Spleen (tissue), 11 donors: ENCODE data around the gene PALLD. TPM values are rescaled to one million over a fixed set of nuclear protein-coding genes. Genes with fewer than 3 reads are reported as not detected.
A peak's percentile ranks its signal among the peaks of the same experiment; 100 is the strongest.

Source experiments
- DNase-seq: peaks from one replicate; pipeline ENCODE4 v3.0.0-alpha.2; 2020
- H3K27ac ChIP-seq, 8 donors: fragments of 200-600 bp; sonication (generic) in 7 of 8; 1 replicate in 4 of 8; 2 replicates in 4 of 8; pipeline versions ENCODE4 v1.5.0 to v1.8.0; 2016 to 2021; ENCODE audit warnings: inconsistent platforms in 4 of 8, mild to moderate bottlenecking in 4 of 8, moderate library complexity in 1 of 8
- H3K27me3 ChIP-seq, 7 donors: fragments of 200-600 bp; sonication (generic) in 6 of 7; replicated peaks in 1 of 7; 1 replicate in 4 of 7; 2 replicates in 3 of 7; pipeline versions ENCODE4 v1.5.0 to v1.8.0; 2016 to 2021; ENCODE audit warnings: inconsistent platforms in 3 of 7, mild to moderate bottlenecking in 1 of 7
- H3K36me3 ChIP-seq, 6 donors: fragments of 200-600 bp; sonication (generic) in 5 of 6; 1 replicate in 4 of 6; 2 replicates in 2 of 6; pipeline versions ENCODE4 v1.5.0 to v1.8.0; 2016 to 2021; ENCODE audit warnings: inconsistent platforms in 2 of 6
- H3K4me1 ChIP-seq, 6 donors: fragments of 200-600 bp; sonication (generic) in 5 of 6; 1 replicate in 3 of 6; 2 replicates in 3 of 6; pipeline versions ENCODE4 v1.5.0 to v1.8.0; 2016 to 2021; ENCODE audit warnings: inconsistent platforms in 3 of 6
- H3K4me3 ChIP-seq, 8 donors: fragments of 200-600 bp; sonication (generic) in 7 of 8; 1 replicate in 4 of 8; 2 replicates in 4 of 8; pipeline versions ENCODE4 v1.5.0 to v1.8.0; 2016 to 2021; ENCODE audit warnings: inconsistent platforms in 4 of 8, mild to moderate bottlenecking in 4 of 8, moderate library complexity in 2 of 8
- H3K9me3 ChIP-seq, 8 donors: fragments of 200-600 bp; sonication (generic) in 7 of 8; 1 replicate in 4 of 8; 2 replicates in 4 of 8; pipeline versions ENCODE4 v1.5.0 to v1.8.0; 2016 to 2021; ENCODE audit warnings: inconsistent platforms in 4 of 8
- CTCF ChIP-seq, 11 experiments: fragments of 200-600 bp in 7 of 11; fragments of 450-650 bp in 4 of 11; sonication (generic) in 4 of 11; IDR thresholded peaks in 8 of 11; conservative IDR thresholded peaks in 3 of 11; 1 replicate in 7 of 11; 2 replicates in 4 of 11; pipeline versions ENCODE4 v1.4.0 to v1.8.0; 2016 to 2021; ENCODE audit warnings: antibody characterized with exemption in 11 of 11, inconsistent platforms in 4 of 11, mild to moderate bottlenecking in 1 of 11
- POLR2A ChIP-seq, 3 donors: fragments of 450-650 bp; IDR thresholded peaks; one replicate each; pipeline ENCODE4 v1.5.1; 2017; ENCODE audit warnings: antibody characterized with exemption in 3 of 3, mild to moderate bottlenecking in 1 of 3
- POLR2AphosphoS5 ChIP-seq, 3 donors: sonication (generic); formaldehyde crosslinking; IDR thresholded peaks; one replicate each; pipeline ENCODE4 v1.5.1; 2017; ENCODE audit warnings: antibody characterized with exemption in 3 of 3
- WGBS, 5 donors: extraction: QIAGEN DNeasy Blood & Tissue Kit in 3 of 5; methylation state at CpG; one replicate each; pipeline versions ENCODE4 v1.1.5 to v1.1.7; 2013 to 2018; 5-methylcytosine and 5-hydroxymethylcytosine counted together
- intact Hi-C: fragments of 100-400 bp; cut with DNase I; formaldehyde crosslinking; loops from one replicate; pipeline ENCODE4 v1.15.0; 2023; ENCODE audit warnings: low total_unique reads
- polyA plus RNA-seq, 3 donors: library from polyadenylated mRNA; stranded (reverse); fragments of 200-250 nt; gene quantifications; one replicate each; pipeline ENCODE4 v1.2.1, GENCODE V29; 2013
- total RNA-seq, 7 donors: library from RNA; depleted of rRNA in 3 of 7; stranded (reverse); fragments of >200 nt in 3 of 7; fragmentation: NEBNext Ultra II Directional in 4 of 7; extraction: Animal tissue kit (Norgen Biotek cat#: 25700) in 4 of 7; gene quantifications; one replicate each; pipeline versions ENCODE4 v1.1.0 to v1.2.1, GENCODE V29; 2016 to 2021
- donor health status: healthy with polysubstance abuse.
- donor health status: DM: no; HTN: no; CAD: no; lungs with moderate emphysema.
- donor health status: DM: no; HTN: no; CAD: no.
- donor health status: Bipolar disorder and iron deficiency.
- donor health status: healthy.
- donor health status: DM: no; HTN: no; CAD: no.
- donor health status: DM: yes; HTN: yes; CAD: no.

PALLD gene
- total and polyA plus RNA-seq, 10 donors = 24.3 to 228 (median 142) TPM

- no peak for DNase-seq
- Histone ChIP-seq H3K36me3 (no peaks in the 10 kb centered on the region), H3K4me3 (no peak overlapping the region), H3K27me3 (peaks cover 0 to 28% (median 0%) of the 10 kb centered on the region in 7 donors), H3K4me1 (peaks cover 0 to 42% (median 11%) of the 10 kb centered on the region in 6 donors), H3K9me3 (no peaks in the 10 kb centered on the region), H3K27ac (peak overlapping the region in 5 of 8 donors; percentile 43 to 87 (median 64))
- intact Hi-C loops = no loop called here
- 63 to 80% (median 75%) methylated on average over 4 of the region's 4 CpGs for WGBS, 5 donors
- TF ChIP-seq POLR2A (IDR thresholded peaks at IDR 0.05) (no peak), CTCF (IDR thresholded peaks at IDR 0.05 in 8 of 11, conservative IDR thresholded peaks at IDR 0.05 in 3 of 11) (no peak), POLR2AphosphoS5 (IDR thresholded peaks at IDR 0.05) (no peak)
These were observed 343.5 kb downstream of the PALLD start for GRCh38 chr4:168840392-168840763.

DNA sequence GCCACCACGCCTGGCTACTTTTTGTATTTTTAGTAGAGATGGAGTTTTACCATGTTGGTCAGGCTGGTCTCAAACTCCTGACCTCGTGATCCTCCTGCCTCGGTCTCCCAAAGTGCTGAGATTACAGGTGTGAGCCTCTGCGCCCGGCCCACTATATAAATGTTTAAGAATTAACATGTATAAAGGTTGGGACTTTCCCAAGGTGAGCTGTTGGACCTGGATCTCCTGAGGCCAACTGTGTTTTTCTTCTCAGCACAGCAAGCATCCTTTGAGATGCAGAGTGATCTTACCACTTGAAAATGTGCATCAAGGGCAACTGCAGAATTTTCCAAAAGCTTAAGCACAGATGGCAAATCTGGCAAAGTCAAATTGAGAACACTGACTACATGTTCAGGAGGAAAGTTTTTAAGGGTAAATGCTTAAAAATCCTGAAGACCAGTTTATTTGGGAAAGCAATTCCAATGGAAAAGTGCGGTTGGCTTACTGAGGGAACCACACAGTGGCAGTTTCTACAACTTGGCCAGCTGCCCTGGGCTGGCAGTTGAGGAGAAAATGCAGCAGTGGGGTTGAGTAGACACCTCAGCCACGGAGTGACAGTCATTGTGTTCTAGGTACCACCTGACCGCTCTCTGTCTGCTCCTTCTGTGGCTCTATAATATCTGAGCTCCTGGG, 344.3 kb downstream of the PALLD start:
- peak overlapping the region in 7 of 8 donors; percentile 43 to 87 (median 56) for H3K27ac ChIP-seq
- 58 to 80% (median 77%) methylated on average over 8 of the region's 8 CpGs for WGBS, 5 donors

DNA sequence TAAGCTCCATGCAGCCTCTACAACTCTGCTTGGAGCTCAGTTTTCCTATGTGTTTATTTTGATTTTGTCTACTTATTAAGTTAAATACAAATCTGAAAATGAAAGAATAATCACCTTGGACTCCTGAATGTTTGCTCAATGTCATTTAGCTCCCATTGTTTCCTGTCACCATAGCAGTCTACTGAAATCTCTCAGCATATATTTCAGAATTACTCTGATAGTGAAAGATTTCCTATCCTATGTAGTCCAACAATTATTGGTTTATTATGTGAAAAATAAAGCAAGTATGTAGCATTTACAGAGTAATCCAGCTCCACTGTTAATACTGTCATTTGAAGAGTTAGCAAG, 344.8 kb downstream of the PALLD start:
- intact Hi-C loops = no loop called here
- TF ChIP-seq POLR2A (IDR thresholded peaks at IDR 0.05) (no peak), CTCF (IDR thresholded peaks at IDR 0.05 in 8 of 11, conservative IDR thresholded peaks at IDR 0.05 in 3 of 11) (no peak), POLR2AphosphoS5 (IDR thresholded peaks at IDR 0.05) (no peak)
- Histone ChIP-seq H3K36me3 (no peaks in the 10 kb centered on the region), H3K4me1 (peaks cover 0 to 45% (median 14%) of the 10 kb centered on the region in 6 donors), H3K27ac (peak overlapping the region in 7 of 8 donors; percentile 43 to 87 (median 56)), H3K4me3 (peak overlapping the region in 1 of 8 donors; percentile 25), H3K27me3 (peaks cover 0 to 19% (median 0%) of the 10 kb centered on the region in 7 donors), H3K9me3 (no peaks in the 10 kb centered on the region)
- DNase-seq = no peak

More for the DNA sequence above, 344.3 kb downstream of the PALLD start:
- no peak for DNase-seq
- H3K36me3 ChIP-seq = no peaks in the 10 kb centered on the region
- H3K27me3 ChIP-seq = peaks cover 0 to 21% (median 0%) of the 10 kb centered on the region in 7 donors
- intact Hi-C loops = no loop called here
- H3K9me3 ChIP-seq = no peaks in the 10 kb centered on the region
- peaks cover 0 to 42% (median 11%) of the 10 kb centered on the region in 6 donors for H3K4me1 ChIP-seq
- TF ChIP-seq POLR2AphosphoS5 (IDR thresholded peaks at IDR 0.05) = no peak
- no peak for TF ChIP-seq POLR2A (IDR thresholded peaks at IDR 0.05)
- TF ChIP-seq CTCF (IDR thresholded peaks at IDR 0.05 in 8 of 11, conservative IDR thresholded peaks at IDR 0.05 in 3 of 11) = no peak
- H3K4me3 ChIP-seq = peak overlapping the region in 1 of 8 donors; percentile 25

DNA sequence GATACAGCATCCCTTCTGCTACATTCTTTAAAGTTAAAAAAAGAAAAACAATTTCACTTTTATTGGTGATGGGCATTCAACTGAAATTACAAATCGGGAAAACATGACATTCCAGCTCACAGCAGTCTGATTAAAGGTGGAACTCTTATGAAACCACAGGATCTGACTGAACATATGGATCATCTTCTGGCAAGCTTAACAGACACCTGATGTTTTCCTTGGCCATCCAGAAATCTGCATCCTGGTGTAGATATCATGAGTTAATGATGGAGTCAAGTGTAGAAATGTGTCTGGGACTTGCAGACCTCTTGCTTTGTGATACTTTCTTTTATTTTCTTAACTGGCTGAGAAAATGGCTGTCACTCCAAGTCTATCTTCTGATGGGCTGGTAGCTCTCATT, 345.3 kb downstream of the PALLD start:
- TF ChIP-seq CTCF (IDR thresholded peaks at IDR 0.05 in 8 of 11, conservative IDR thresholded peaks at IDR 0.05 in 3 of 11) (no peak), POLR2AphosphoS5 (IDR thresholded peaks at IDR 0.05) (no peak), POLR2A (IDR thresholded peaks at IDR 0.05) (no peak)
- no peak for DNase-seq
- peak overlapping the region in 6 of 8 donors; percentile 4 to 87 (median 58) for H3K27ac ChIP-seq

More for the DNA sequence above, 345.3 kb downstream of the PALLD start:
- peaks cover 0 to 47% (median 18%) of the 10 kb centered on the region in 6 donors for H3K4me1 ChIP-seq
- H3K4me3 ChIP-seq = no peak overlapping the region
- no peaks in the 10 kb centered on the region for H3K36me3 ChIP-seq
- intact Hi-C loops = no loop called here
- H3K27me3 ChIP-seq = peaks cover 0 to 19% (median 0%) of the 10 kb centered on the region in 7 donors
- 76 to 93% (median 83%) methylated on average over 1 of the region's 1 CpG for WGBS, 5 donors
- no peaks in the 10 kb centered on the region for H3K9me3 ChIP-seq
